K562 (cell line): ENCODE data around the gene MCTS1. TPM values are rescaled to one million over a fixed set of nuclear protein-coding genes. Genes with fewer than 3 reads are reported as not detected.

Experiments
- ARNT ChIP-seq, 2 experiments: fragments of 450-650 bp; IDR thresholded peaks; 2 replicates each; pipeline ENCODE4 v1.6.1; 2016; ENCODE audit warnings: mild to moderate bottlenecking in 1 of 2
- ATF7 ChIP-seq: fragments of 450-650 bp; IDR thresholded peaks from 2 replicates; pipeline ENCODE4 v1.7.1; 2014; ENCODE audit warnings: mild to moderate bottlenecking, moderate library complexity
- CBX3 ChIP-seq, 2 experiments: IDR thresholded peaks; 1 replicate in 1 of 2; 2 replicates in 1 of 2; pipeline ENCODE4 v1.6.1; 2012; ENCODE audit warnings: inconsistent platforms in 2 of 2, low read length in 2 of 2, borderline replicate concordance in 1 of 2, control low read depth in 1 of 2
- CREB1 ChIP-seq, 2 experiments: sonication (generic) in 1 of 2; formaldehyde crosslinking in 1 of 2; IDR thresholded peaks; 2 replicates each; pipeline versions ENCODE4 v1.6.1 to v1.8.0; 2012 to 2022; ENCODE audit warnings: inconsistent platforms in 1 of 2, mild to moderate bottlenecking in 1 of 2, missing genetic modification reagents in 1 of 2, moderate library complexity in 1 of 2
- CREM ChIP-seq: IDR thresholded peaks from 2 replicates; pipeline ENCODE4 v1.6.1; 2014; ENCODE audit warnings: antibody characterized with exemption, low read depth
- DPF2 ChIP-seq: fragments of 450-650 bp; IDR thresholded peaks from 2 replicates; pipeline ENCODE4 v1.6.1; 2016
- FOXA3 ChIP-seq, 2 experiments: fragments of 450-650 bp in 1 of 2; sonication (generic) in 1 of 2; formaldehyde crosslinking; IDR thresholded peaks in 1 of 2; conservative IDR thresholded peaks in 1 of 2; 2 replicates each; pipeline versions ENCODE4 v1.4.0 to v1.8.0; 2020 to 2022; ENCODE audit warnings: mild to moderate bottlenecking in 2 of 2, missing genetic modification reagents in 1 of 2
- FOXP1 ChIP-seq: sonication (generic); formaldehyde crosslinking; IDR thresholded peaks from 2 replicates; pipeline ENCODE4 v1.8.0; 2022; ENCODE audit warnings: mild to moderate bottlenecking, missing genetic modification reagents
- GABPA ChIP-seq: fragments of 200-800 bp; sonication (Bioruptor generic); conservative IDR thresholded peaks from 2 replicates; pipeline ENCODE4 v1.6.1; 2016; ENCODE audit warnings: low read depth, missing genetic modification characterization, missing compliant biosample characterization
- GTF3C2 ChIP-seq: IDR thresholded peaks from 3 replicates; pipeline ENCODE4 v1.6.1; 2011; ENCODE audit warnings: borderline replicate concordance, mild to moderate bottlenecking, moderate library complexity; ENCODE audit not compliant: insufficient read length; ENCODE audit errors: extremely low read depth
- ILF3 ChIP-seq: fragments of 450-650 bp; IDR thresholded peaks from 2 replicates; pipeline ENCODE4 v1.6.1; 2018; ENCODE audit warnings: antibody characterized with exemption, mild to moderate bottlenecking, moderate library complexity, borderline replicate concordance
- MAX ChIP-seq: sonication (generic); formaldehyde crosslinking; IDR thresholded peaks from 2 replicates; pipeline ENCODE4 v1.9.0; 2022; ENCODE audit warnings: mild to moderate bottlenecking, missing genetic modification reagents
- MAZ ChIP-seq, 2 experiments: fragments of 450-650 bp in 1 of 2; sonication (generic) in 1 of 2; formaldehyde crosslinking; IDR thresholded peaks in 1 of 2; conservative IDR thresholded peaks in 1 of 2; 2 replicates each; pipeline versions ENCODE4 v1.4.0 to v1.5.0; 2020; ENCODE audit warnings: mild to moderate bottlenecking in 1 of 2, missing genetic modification reagents in 1 of 2
- RCOR1 ChIP-seq, 2 experiments: IDR thresholded peaks; 2 replicates each; pipeline ENCODE4 v1.6.1; 2012; ENCODE audit warnings: low read depth in 2 of 2, low read length in 2 of 2, borderline replicate concordance in 1 of 2, improper control_type of control experiment in 1 of 2
- TEAD1 ChIP-seq, 2 experiments: fragments of 450-650 bp in 1 of 2; sonication (generic) in 1 of 2; formaldehyde crosslinking; IDR thresholded peaks; 2 replicates each; pipeline versions ENCODE4 v1.4.0 to v1.8.0; 2020 to 2022; ENCODE audit warnings: mild to moderate bottlenecking in 2 of 2, missing genetic modification reagents in 1 of 2
- USF2 ChIP-seq: sonication (generic); formaldehyde crosslinking; IDR thresholded peaks from 2 replicates; pipeline ENCODE4 v1.5.0; 2020; ENCODE audit warnings: missing genetic modification reagents
- ZBTB7A ChIP-seq: IDR thresholded peaks from 2 replicates; pipeline ENCODE4 v1.6.1; 2011; ENCODE audit warnings: low read depth, mild to moderate bottlenecking, low read length, moderate library complexity, borderline replicate concordance; ENCODE audit not compliant: control insufficient read depth
- ZNF140 ChIP-seq: fragments of 250-450 bp; sonication (Bioruptor Pico); IDR thresholded peaks from 2 replicates; pipeline ENCODE4 v1.8.0; 2021; ENCODE audit warnings: moderate library complexity, mild to moderate bottlenecking, inconsistent platforms
- polyA plus RNA-seq, 8 experiments: library from polyadenylated mRNA; depleted of rRNA in 4 of 8; stranded (reverse) in 5 of 8; unstranded in 3 of 8; fragments of >200 nt; fragmentation: Nextera tagmentation in 2 of 8; fragmentation: Illumina TruSeq in 1 of 8; extraction: Ambion mirVana in 2 of 8; extraction: Trizol in 1 of 8; gene quantifications; 2 replicates each; pipeline versions ENCODE4 v1.2.1 to v1.2.3, GENCODE V29; 2011 to 2014; ENCODE audit warnings: inconsistent platforms in 1 of 8, missing spikeins in 1 of 8
- total RNA-seq, 7 experiments: library from RNA; depleted of rRNA in 6 of 7; stranded (reverse); fragments of >200 nt in 6 of 7; fragmentation: Illumina TruSeq in 2 of 7; extraction: Trizol in 2 of 7; gene quantifications; 2 replicates each; pipeline versions ENCODE4 v1.2.1 to v1.2.3, GENCODE V29; 2011 to 2021; ENCODE audit warnings: low replicate concordance in 1 of 7

The MCTS1 gene
- total and polyA plus RNA-seq, 9 of the 15 experiments (the other 6 are each of a cell fraction or from before 2014, with no cell fraction given), result 65.3 to 300 (median 152) TPM

- TF ChIP-seq GTF3C2, result no peak
- TF ChIP-seq DPF2, result 0 out of 2 replicates have a peak, but pooled peaks have one; percentile 24
- peak in 1 of 2 experiments; percentile 44; a peak in 1 of 4 replicates for TF ChIP-seq TEAD1 (CRISPR knock-in tag; IDR thresholded peaks at IDR 0.05)
- no peak for TF ChIP-seq ZNF140 (CRISPR knock-in tag)
- peak; percentile 33; the same call in 1 of the 2 replicates for TF ChIP-seq CREB1 (IDR thresholded peaks at IDR 0.05)
- no peak; the same call in none of the 2 replicates for TF ChIP-seq CREB1 (CRISPR knock-in tag; IDR thresholded peaks at IDR 0.05)
- TF ChIP-seq CREM, result peak; percentile 47
- peak; percentile 89 for TF ChIP-seq USF2 (CRISPR knock-in tag)
- peak; percentile 61 to 90 for TF ChIP-seq FOXA3 (CRISPR knock-in tag; conservative IDR thresholded peaks at IDR 0.05 in 1 of 2, IDR thresholded peaks at IDR 0.05 in 1 of 2)
- TF ChIP-seq GABPA (tag), result peak; percentile 93
- no peak for TF ChIP-seq ARNT (IDR thresholded peaks at IDR 0.05)
- TF ChIP-seq ZBTB7A, result peak; percentile 74; the same call in 1 of the 2 replicates
- 0 out of 4 replicates have a peak, but pooled peaks of 1 of the 2 experiments have one; percentile 5 for TF ChIP-seq RCOR1 (IDR thresholded peaks at IDR 0.05; ENCODE audit: borderline replicate concordance in 1 of 2, low read depth in 2 of 2, low read length in 2 of 2)
- peak; percentile 64 to 88; a peak in 3 of 4 replicates for TF ChIP-seq MAZ (CRISPR knock-in tag; conservative IDR thresholded peaks at IDR 0.05 in 1 of 2, IDR thresholded peaks at IDR 0.05 in 1 of 2)
- TF ChIP-seq MAX (CRISPR knock-in tag), result peak; percentile 57; the same call in 1 of the 2 replicates
- TF ChIP-seq FOXP1 (CRISPR knock-in tag), result 0 out of 2 replicates have a peak, but pooled peaks have one; percentile 47
- TF ChIP-seq ILF3, result no peak
- TF ChIP-seq CBX3 (IDR thresholded peaks at IDR 0.05; ENCODE audit: borderline replicate concordance in 1 of 2, low read length in 2 of 2), result peak in 1 of 2 experiments; percentile 26; a peak in 1 of 3 replicates
- peak; percentile 61; the same call in 1 of the 2 replicates for TF ChIP-seq ATF7
These were observed 42.9 kb upstream of the MCTS1 start, which contains the start of gene CUL4B (continued) for GRCh38 chrX:120560842-120561633.
